IMR-90 (cell line): ENCODE data around the gene SRPK3. TPM values are rescaled to one million over a fixed set of nuclear protein-coding genes. Genes with fewer than 3 reads are reported as not detected.

ENCODE experiments used
- ATAC-seq: fragments of 200-7000 bp; cut with Tn5 transposase; 2 replicates; pipeline ENCODE4 v1.9.1; 2020; ENCODE audit warnings: low read depth, mild to moderate bottlenecking, moderate library complexity
- BruUV-seq: library from RNA; stranded (reverse); fragments of 400-500 nt; replicated peaks from 2 replicates; lab custom pipeline; 2021; lab: Mats Ljungman, UMichigan
- CTCF ChIA-PET: fragments of 300-600 bp; formaldehyde crosslinking; extraction: SDS; loops from one replicate; lab custom pipeline; 2021; ENCODE audit warnings: antibody characterized with exemption; lab: Yijun Ruan, JAX
- POLR2A ChIA-PET: fragments of 300-600 bp; sonication (Branson Sonifier 250); formaldehyde crosslinking; loops from one replicate; lab custom pipeline; 2022; ENCODE audit warnings: antibody characterized with exemption; ENCODE audit not compliant: unreplicated experiment; lab: Charles Lee
- DNase-seq: peaks from one replicate; pipeline ENCODE4 v3.0.0; 2013
- H2AFZ ChIP-seq: replicated peaks from 2 replicates; pipeline ENCODE3; 2013; ENCODE audit warnings: low read length, mild to moderate bottlenecking; ENCODE audit not compliant: poor library complexity
- H2AK5ac ChIP-seq: 2 replicates; pipeline ENCODE4 v1.6.1; 2013; ENCODE audit warnings: low read depth, low read length, inconsistent platforms
- H2AK9ac ChIP-seq: replicated peaks from 2 replicates; pipeline ENCODE3; 2013; ENCODE audit warnings: mild to moderate bottlenecking, low read depth, low read length, moderate library complexity; ENCODE audit not compliant: poor library complexity
- H2BK120ac ChIP-seq: 2 replicates; pipeline ENCODE4 v1.6.1; 2013; ENCODE audit warnings: low read depth, low read length, inconsistent platforms
- H2BK15ac ChIP-seq: 3 replicates; pipeline ENCODE4 v1.6.1; 2013; ENCODE audit warnings: low read depth, low read length, inconsistent platforms
- H2BK20ac ChIP-seq: 2 replicates; pipeline ENCODE4 v1.6.1; 2013; ENCODE audit warnings: low read depth, mild to moderate bottlenecking, inconsistent platforms, low read length, moderate library complexity
- H2BK5ac ChIP-seq: 2 replicates; pipeline ENCODE4 v1.6.1; 2013; ENCODE audit warnings: mild to moderate bottlenecking, low read depth, low read length, inconsistent platforms; ENCODE audit not compliant: poor library complexity, severe bottlenecking
- H3K14ac ChIP-seq: replicated peaks from 2 replicates; pipeline ENCODE4 v1.6.1; 2013; ENCODE audit warnings: low read depth, low read length, inconsistent platforms
- H3K18ac ChIP-seq: 2 replicates; pipeline ENCODE4 v1.6.1; 2013; ENCODE audit warnings: low read depth, low read length, control low read depth
- H3K23ac ChIP-seq: 2 replicates; pipeline ENCODE4 v1.6.1; 2013; ENCODE audit warnings: low read depth, low read length, inconsistent platforms
- H3K27ac ChIP-seq: 2 replicates; pipeline ENCODE4 v1.5.1; 2013; ENCODE audit warnings: mild to moderate bottlenecking, control low read depth, low read length; ENCODE audit not compliant: insufficient read depth
- H3K27me3 ChIP-seq: 2 replicates; pipeline ENCODE4 v1.6.1; 2013; ENCODE audit warnings: low read length; ENCODE audit not compliant: control insufficient read depth, insufficient read depth
- H3K36me3 ChIP-seq: 2 replicates; pipeline ENCODE4 v1.6.1; 2013; ENCODE audit warnings: low read length, mixed read lengths; ENCODE audit not compliant: control insufficient read depth, insufficient read depth
- H3K4ac ChIP-seq: 2 replicates; pipeline ENCODE4 v1.6.1; 2013; ENCODE audit warnings: low read depth, low read length, inconsistent platforms
- H3K4me1 ChIP-seq: 2 replicates; pipeline ENCODE4 v1.6.1; 2013; ENCODE audit warnings: low read length, mixed read lengths; ENCODE audit not compliant: control insufficient read depth, insufficient read depth
- H3K4me2 ChIP-seq: 2 replicates; pipeline ENCODE4 v1.6.1; 2013; ENCODE audit warnings: low read depth, mild to moderate bottlenecking, control low read depth, low read length, moderate library complexity
- H3K4me3 ChIP-seq: 2 replicates; pipeline ENCODE4 v1.5.1; 2013; ENCODE audit warnings: low read depth, mild to moderate bottlenecking, control low read depth, low read length, moderate library complexity; ENCODE audit not compliant: insufficient read depth
- H3K56ac ChIP-seq: 2 replicates; pipeline ENCODE4 v1.6.1; 2013; ENCODE audit warnings: low read length, inconsistent platforms; ENCODE audit not compliant: insufficient read depth; ENCODE audit errors: extremely low read depth
- H3K79me1 ChIP-seq, 2 experiments: 2 replicates each; pipeline ENCODE4 v1.6.1; 2013; ENCODE audit warnings: low read length in 2 of 2, inconsistent platforms in 1 of 2, low read depth in 1 of 2
- H3K9ac ChIP-seq: 2 replicates; pipeline ENCODE4 v1.6.1; 2013; ENCODE audit warnings: low read depth, low read length, control low read depth
- H3K9me1 ChIP-seq: 2 replicates; pipeline ENCODE4 v1.6.1; 2013; ENCODE audit warnings: low read length, inconsistent platforms; ENCODE audit not compliant: insufficient read depth
- H3K9me3 ChIP-seq: 2 replicates; pipeline ENCODE4 v1.6.1; 2013; ENCODE audit warnings: low read length; ENCODE audit not compliant: control insufficient read depth, insufficient read depth
- H4K20me1 ChIP-seq: 2 replicates; pipeline ENCODE4 v1.6.1; 2013; ENCODE audit warnings: low read length, inconsistent platforms; ENCODE audit not compliant: insufficient read depth
- H4K5ac ChIP-seq: 2 replicates; pipeline ENCODE4 v1.6.1; 2013; ENCODE audit warnings: mild to moderate bottlenecking, low read depth, low read length, control low read depth
- H4K8ac ChIP-seq, 2 experiments: 2 replicates each; pipeline ENCODE4 v1.6.1; 2013; ENCODE audit warnings: low read depth in 2 of 2, low read length in 2 of 2, control low read depth in 1 of 2, inconsistent platforms in 1 of 2
- H4K91ac ChIP-seq: 2 replicates; pipeline ENCODE4 v1.6.1; 2013; ENCODE audit warnings: low read depth, low read length, inconsistent platforms; ENCODE audit not compliant: insufficient read depth
- BHLHE40 ChIP-seq: fragments of 150-350 bp; IDR thresholded peaks from 2 replicates; pipeline ENCODE4 v1.6.1; 2016; ENCODE audit warnings: mild to moderate bottlenecking, low read depth, low read length
- CHD1 ChIP-seq: IDR thresholded peaks from 2 replicates; pipeline ENCODE4 v1.6.1; 2012; ENCODE audit warnings: low read depth, low read length, improper control_type of control experiment
- FOS ChIP-seq: fragments of 150-350 bp; IDR thresholded peaks from 2 replicates; pipeline ENCODE4 v1.6.1; 2016; ENCODE audit warnings: low read depth, low read length
- MAFK ChIP-seq: IDR thresholded peaks from 2 replicates; pipeline ENCODE4 v1.6.1; 2012; ENCODE audit warnings: low read depth, low read length, improper control_type of control experiment
- MAZ ChIP-seq: IDR thresholded peaks from 2 replicates; pipeline ENCODE4 v1.6.1; 2012; ENCODE audit warnings: low read depth, mild to moderate bottlenecking, low read length, improper control_type of control experiment, moderate library complexity, borderline replicate concordance
- MXI1 ChIP-seq: IDR thresholded peaks from 2 replicates; pipeline ENCODE4 v1.6.1; 2012; ENCODE audit warnings: low read depth, mild to moderate bottlenecking, low read length, moderate library complexity, borderline replicate concordance
- POLR2A ChIP-seq: IDR thresholded peaks from 2 replicates; pipeline ENCODE4 v1.6.1; 2012; ENCODE audit warnings: mild to moderate bottlenecking, low read depth, low read length
- RCOR1 ChIP-seq: IDR thresholded peaks from 2 replicates; pipeline ENCODE4 v1.6.1; 2012; ENCODE audit warnings: mild to moderate bottlenecking, low read length, improper control_type of control experiment; ENCODE audit not compliant: insufficient replicate concordance
- SMC3 ChIP-seq: fragments of 150-350 bp; IDR thresholded peaks from 2 replicates; pipeline ENCODE4 v1.6.1; 2016; ENCODE audit warnings: low read depth, mild to moderate bottlenecking, antibody characterized with exemption, low read length, moderate library complexity
- WGBS, 2 experiments: methylation state at CpG; one replicate each; pipeline versions ENCODE4 v1.1.5 to v1.1.7; 2013; ENCODE audit warnings: missing lambda C conversion rate in 2 of 2; ENCODE audit not compliant: insufficient read length in 1 of 2; ENCODE audit errors: extremely low coverage in 2 of 2; 5-methylcytosine and 5-hydroxymethylcytosine counted together
- dilution Hi-C: fragments of 300-500 bp; cut with HindIII; formaldehyde crosslinking; loops from one replicate; pipeline ENCODE4 v1.14.3; 2018; ENCODE audit warnings: low sequenced_read_pairs; ENCODE audit not compliant: unreplicated experiment
- in situ Hi-C: fragments of 300-500 bp; cut with MboI; formaldehyde crosslinking; loops from 3 replicates; pipeline ENCODE4 v1.14.3; 2019; ENCODE audit warnings: low sequenced_read_pairs, inconsistent platforms, mixed read lengths
- intact Hi-C: fragments of 100-400 bp; cut with micrococcal nuclease; formaldehyde crosslinking; loops from 2 replicates; pipeline ENCODE4 v1.10.0; 2022
- polyA plus RNA-seq, 3 experiments: library from polyadenylated mRNA; depleted of rRNA; stranded (reverse); fragments of >200 nt; gene quantifications; 2 replicates each; pipeline ENCODE4 v1.2.3, GENCODE V29; 2012; ENCODE audit warnings: low replicate concordance in 1 of 3
- total RNA-seq: library from RNA; depleted of rRNA; stranded (reverse); fragments of >200 nt; gene quantifications from 2 replicates; pipeline ENCODE4 v1.2.3, GENCODE V29; 2012
- TF ChIP-seq, protein P1 (sequence below): conservative IDR thresholded peaks from 2 replicates; pipeline ENCODE4 v1.5.1; 2012; ENCODE audit warnings: mild to moderate bottlenecking, low read depth, low read length, improper control_type of control experiment
- TF ChIP-seq, protein P2 (sequence below): fragments of 150-350 bp; IDR thresholded peaks from 2 replicates; pipeline ENCODE4 v1.6.1; 2017; ENCODE audit warnings: mild to moderate bottlenecking, antibody characterized with exemption, low read length, low read depth

SRPK3 gene
- total and polyA plus RNA-seq, 2 of the 4 experiments (the other 2 are of a cell fraction): 0.36 to 0.70 TPM

DNA sequence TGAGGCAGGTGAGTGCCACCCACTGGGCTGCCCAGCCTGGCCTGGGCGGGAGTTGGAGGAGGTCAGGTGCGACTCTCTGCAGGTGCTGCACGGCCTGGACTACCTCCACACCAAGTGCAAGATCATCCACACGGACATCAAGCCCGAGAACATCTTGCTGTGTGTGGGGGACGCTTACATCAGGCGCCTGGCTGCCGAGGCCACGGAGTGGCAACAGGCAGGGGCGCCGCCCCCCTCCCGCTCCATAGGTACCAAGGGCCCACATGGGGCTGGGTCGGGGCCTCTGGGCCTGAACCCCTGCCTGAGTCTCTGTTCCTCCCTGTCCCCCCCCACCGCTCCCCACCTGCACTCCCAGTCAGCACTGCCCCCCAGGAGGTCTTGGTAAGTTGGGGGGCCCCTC is 2.0 kb downstream of the SRPK3 start:
- Histone ChIP-seq H3K27me3 (no peaks in the 10 kb centered on the region), H4K8ac (no peak overlapping the region), H2AK5ac (no peak overlapping the region), H3K18ac (no peak overlapping the region), H2BK120ac (no peak overlapping the region), H3K56ac (no peak overlapping the region), H3K27ac (no peak overlapping the region), H3K4me1 (no peaks in the 10 kb centered on the region), H2BK20ac (no peak overlapping the region), H2BK5ac (no peak overlapping the region), H3K9ac (no peak overlapping the region), H3K23ac (no peak overlapping the region), H3K4me3 (no peak overlapping the region), H3K9me3 (no peaks in the 10 kb centered on the region; the same call in 1 of the 2 replicates), H3K4me2 (no peak overlapping the region), H3K4ac (no peak overlapping the region), H3K36me3 (peaks cover 11% of the 10 kb centered on the region; the same call in 1 of the 2 replicates), H4K20me1 (no peaks in the 10 kb centered on the region), H4K91ac (no peak overlapping the region), H2BK15ac (no peak overlapping the region), H2AK9ac (peak overlapping the region; percentile 65), H3K14ac (no peak overlapping the region), H4K5ac (no peak overlapping the region), H3K79me1 (no peaks in the 10 kb centered on the region), H3K9me1 (no peaks in the 10 kb centered on the region), H2AFZ (no peak overlapping the region)
- POLR2A ChIA-PET: no interaction called here
- in situ Hi-C loops: no loop called here
- DNase-seq (no peak), ATAC-seq (no peak)
- dilution Hi-C loops: no loop called here
- TF ChIP-seq MXI1 (no peak), FOS (no peak), CHD1 (no peak), POLR2A (no peak), RCOR1 (no peak), SMC3 (no peak), MAFK (no peak), MAZ (no peak), BHLHE40 (no peak)
- TF ChIP-seq, protein P1, sequence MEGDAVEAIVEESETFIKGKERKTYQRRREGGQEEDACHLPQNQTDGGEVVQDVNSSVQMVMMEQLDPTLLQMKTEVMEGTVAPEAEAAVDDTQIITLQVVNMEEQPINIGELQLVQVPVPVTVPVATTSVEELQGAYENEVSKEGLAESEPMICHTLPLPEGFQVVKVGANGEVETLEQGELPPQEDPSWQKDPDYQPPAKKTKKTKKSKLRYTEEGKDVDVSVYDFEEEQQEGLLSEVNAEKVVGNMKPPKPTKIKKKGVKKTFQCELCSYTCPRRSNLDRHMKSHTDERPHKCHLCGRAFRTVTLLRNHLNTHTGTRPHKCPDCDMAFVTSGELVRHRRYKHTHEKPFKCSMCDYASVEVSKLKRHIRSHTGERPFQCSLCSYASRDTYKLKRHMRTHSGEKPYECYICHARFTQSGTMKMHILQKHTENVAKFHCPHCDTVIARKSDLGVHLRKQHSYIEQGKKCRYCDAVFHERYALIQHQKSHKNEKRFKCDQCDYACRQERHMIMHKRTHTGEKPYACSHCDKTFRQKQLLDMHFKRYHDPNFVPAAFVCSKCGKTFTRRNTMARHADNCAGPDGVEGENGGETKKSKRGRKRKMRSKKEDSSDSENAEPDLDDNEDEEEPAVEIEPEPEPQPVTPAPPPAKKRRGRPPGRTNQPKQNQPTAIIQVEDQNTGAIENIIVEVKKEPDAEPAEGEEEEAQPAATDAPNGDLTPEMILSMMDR: no peak
- TF ChIP-seq, protein P2, sequence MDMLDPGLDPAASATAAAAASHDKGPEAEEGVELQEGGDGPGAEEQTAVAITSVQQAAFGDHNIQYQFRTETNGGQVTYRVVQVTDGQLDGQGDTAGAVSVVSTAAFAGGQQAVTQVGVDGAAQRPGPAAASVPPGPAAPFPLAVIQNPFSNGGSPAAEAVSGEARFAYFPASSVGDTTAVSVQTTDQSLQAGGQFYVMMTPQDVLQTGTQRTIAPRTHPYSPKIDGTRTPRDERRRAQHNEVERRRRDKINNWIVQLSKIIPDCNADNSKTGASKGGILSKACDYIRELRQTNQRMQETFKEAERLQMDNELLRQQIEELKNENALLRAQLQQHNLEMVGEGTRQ: no peak
- WGBS, 2 experiments: 86% methylated on average over 1 of the region's 14 CpGs; no CpG with 5 or more reads in 1 of the 2 experiments
- no TSS peak for BruUV-seq
- intact Hi-C loops: no loop called here
- CTCF ChIA-PET: no interaction called here
